ENCODE measurements around the gene UBALD2. TPM values are rescaled to one million over a fixed set of nuclear protein-coding genes. Genes with fewer than 3 reads are reported as not detected.

UBALD2 gene
- total RNA-seq, 1 donor from 2014 or later = 8.2 TPM

Small RNAs within 50 kb of the gene (small RNA-seq; reads per million reads assigned to genes)
- not detected for gene RF00019 (ENCODE audit: low replicate concordance)

Other genes with a start within 250 kb of the UBALD2 start
- gene EVPL, start 238.0 kb upstream of the UBALD2 start, total RNA-seq = 43.7 TPM
- 48.8 TPM for gene SRP68, start 192.8 kb upstream of the UBALD2 start, total RNA-seq
- not detected for gene GALR2, start 190.6 kb upstream of the UBALD2 start, total RNA-seq
- gene ZACN, start 186.2 kb upstream of the UBALD2 start, total RNA-seq = not detected
- gene EXOC7, start 161.6 kb upstream of the UBALD2 start, total RNA-seq = 65.8 TPM
- 0.30 TPM for gene FOXJ1, start 124.1 kb upstream of the UBALD2 start, total RNA-seq
- gene RNF157, start 24.9 kb upstream of the UBALD2 start, total RNA-seq = 5.2 TPM
- 2.5 TPM for gene QRICH2, start 42.9 kb downstream of the UBALD2 start, total RNA-seq
- 53.7 TPM for gene PRPSAP1, start 88.6 kb downstream of the UBALD2 start, total RNA-seq
- 4.1 TPM for gene SPHK1, start 119.3 kb downstream of the UBALD2 start, total RNA-seq
- 20.2 TPM for gene UBE2O, start 187.8 kb downstream of the UBALD2 start, total RNA-seq
- not detected for gene AANAT, start 202.3 kb downstream of the UBALD2 start, total RNA-seq
- gene RHBDF2, start 236.1 kb downstream of the UBALD2 start, total RNA-seq = 9.9 TPM

All from skin of body (tissue), 2 donors.